GM21737 (cell line): Measurements from ENCODE around the gene TOR4A.
"Not testable (repeated sequence)": the region's sequence is repeated elsewhere in the genome, so short reads cannot be mapped to it uniquely, and the experiment has no call there.

Experiments
- ATAC-seq: cut with Tn5 transposase; IDR thresholded peaks from one replicate; pipeline ENCODE4 v1.9.1; 2021; ENCODE audit warnings: mild to moderate bottlenecking, moderate library complexity; ENCODE audit not compliant: unreplicated experiment

TOR4A gene

DNA sequence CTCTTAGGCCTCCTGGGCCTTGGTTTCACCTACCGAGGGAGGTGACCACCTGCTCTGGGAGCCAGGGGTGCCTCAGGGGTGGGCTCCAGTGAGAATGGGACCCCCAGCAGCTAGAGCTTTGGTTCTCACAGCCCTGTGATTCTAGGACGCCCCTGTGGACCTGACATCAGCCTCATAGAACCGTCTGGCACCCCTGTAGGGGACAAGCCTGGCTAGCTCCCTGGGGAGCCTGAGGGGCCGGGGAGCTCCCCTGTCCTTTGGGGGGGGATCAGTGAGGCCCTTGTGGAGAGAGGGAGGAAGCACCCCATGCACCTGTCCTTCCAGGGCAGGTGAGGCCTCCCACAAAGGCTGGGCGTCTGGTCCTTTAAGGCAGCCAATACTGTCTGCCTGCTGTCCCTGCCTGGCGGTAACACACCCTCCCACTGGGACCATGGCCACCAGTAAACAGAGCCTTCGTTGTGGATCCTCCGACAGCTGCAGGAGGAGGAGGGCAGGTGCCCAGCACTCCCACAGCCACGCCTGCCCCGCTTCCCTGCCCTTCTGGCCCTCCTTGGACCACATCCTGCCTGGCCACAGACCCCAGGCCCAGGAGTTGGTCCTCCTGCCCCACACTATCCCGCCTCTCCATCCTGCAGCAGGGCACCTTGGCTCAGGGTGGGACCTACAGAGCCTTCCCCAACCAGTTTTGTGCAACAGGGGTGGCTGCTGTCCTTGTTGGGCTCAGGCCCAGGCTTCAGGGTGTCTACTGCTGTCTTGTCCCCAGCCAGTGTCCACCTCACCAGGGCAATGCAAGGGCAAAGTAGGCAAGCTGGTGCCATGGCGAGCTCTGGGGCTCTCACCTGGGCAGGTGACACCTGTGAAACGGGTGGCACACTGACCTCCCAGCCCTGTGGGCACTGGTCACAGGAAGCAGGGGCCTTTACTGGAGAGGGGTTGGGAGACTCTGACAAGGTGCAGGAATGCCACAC is 39.5 kb upstream of the TOR4A start:
- no peak for ATAC-seq

DNA sequence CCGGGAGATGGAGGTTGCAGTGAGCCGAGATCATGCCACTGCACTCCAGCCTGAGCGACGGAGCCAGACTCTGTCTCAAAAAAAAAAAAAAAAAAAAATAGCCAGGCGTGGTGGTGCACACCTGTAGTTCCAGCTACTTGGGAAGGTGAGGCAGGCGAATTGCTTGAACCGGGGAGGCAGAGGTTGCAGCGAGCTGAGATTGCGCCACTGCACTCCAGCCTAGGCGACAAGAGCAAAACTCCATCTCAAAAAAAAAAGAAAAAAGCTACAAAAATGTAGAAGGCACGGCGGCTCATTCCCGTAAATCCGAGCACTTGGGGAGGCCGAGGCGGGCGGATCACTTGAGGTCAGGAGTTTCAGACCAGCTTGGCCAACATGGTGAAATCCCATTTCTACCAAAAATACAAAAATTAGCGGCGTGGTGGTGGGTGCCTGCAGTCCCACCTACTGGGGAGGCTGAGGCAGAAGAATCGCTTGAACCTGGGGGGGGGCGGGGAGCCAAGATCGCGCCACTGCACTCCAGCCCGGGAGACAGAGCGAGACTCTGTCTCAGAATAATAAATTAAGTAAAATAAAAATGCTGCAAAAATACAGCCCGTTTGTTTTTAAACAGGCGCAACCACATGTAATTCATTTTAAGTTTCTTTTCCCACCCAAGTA is 37.9 kb upstream of the TOR4A start:
- ATAC-seq = not testable (repeated sequence)

DNA sequence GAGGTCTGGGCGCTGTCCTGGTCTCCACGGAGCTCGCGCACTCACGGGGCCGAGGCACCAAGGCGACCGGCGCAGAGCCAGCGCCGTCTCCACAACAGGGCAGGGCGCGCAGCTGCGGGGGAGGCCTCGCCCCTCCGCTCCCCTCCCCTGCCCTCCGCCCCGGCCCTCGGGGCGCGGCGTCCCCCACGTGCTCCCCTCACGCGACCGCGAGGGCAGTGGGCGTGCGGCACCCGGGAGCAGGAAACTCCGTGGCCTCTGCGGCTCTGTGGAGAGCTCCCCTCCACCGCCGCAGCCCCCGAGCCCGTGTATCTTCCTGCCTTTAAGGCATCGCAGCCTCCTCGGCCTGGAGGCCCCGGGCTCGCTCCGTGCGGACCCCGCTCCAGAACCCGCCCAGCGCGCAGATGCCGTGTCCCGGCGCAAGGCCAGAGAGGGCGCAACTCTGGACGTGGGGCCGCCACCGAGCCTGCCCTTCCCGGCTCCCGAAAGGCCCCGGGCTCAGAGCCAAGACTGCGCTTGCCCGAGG is 37.1 kb upstream of the TOR4A start:
- peak; percentile 25 for ATAC-seq

DNA sequence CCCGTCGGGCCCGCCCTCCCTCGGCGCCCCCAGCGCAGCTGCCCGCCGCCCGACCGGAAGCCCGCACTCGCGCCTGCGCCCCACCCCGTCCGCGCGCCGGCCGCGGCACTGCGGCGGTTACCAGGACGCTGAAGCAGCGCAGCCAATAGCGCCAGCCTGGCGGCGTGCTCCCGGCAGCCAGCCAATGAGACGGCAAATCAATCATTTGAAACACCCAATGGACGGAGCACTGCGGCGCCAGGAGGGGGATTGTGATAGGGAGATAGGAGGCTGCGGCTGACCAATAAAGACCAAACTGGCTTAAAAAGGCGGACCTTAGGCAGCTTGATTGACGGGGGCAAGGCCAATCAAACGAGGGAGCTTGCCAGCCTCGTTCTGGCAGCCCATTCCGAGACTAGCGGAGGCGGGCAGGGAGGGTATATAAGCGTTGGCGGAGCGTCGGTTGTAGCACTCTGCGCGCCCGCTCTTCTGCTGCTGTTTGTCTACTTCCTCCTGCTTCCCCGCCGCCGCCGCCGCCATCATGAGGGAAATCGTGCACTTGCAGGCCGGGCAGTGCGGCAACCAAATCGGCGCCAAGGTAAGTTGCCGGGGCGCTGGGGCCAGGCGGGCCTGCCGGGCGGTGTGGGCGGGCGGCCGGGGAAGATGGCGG is 36.6 kb upstream of the TOR4A start, which contains the start of gene TUBB4B:
Gene TUBB4B, plus strand, starts transcription at position 447 of the 649 bp plus-strand sequence. Its CDS starts 74 bp downstream, at position 521.
- peak; percentile 62 for ATAC-seq

DNA sequence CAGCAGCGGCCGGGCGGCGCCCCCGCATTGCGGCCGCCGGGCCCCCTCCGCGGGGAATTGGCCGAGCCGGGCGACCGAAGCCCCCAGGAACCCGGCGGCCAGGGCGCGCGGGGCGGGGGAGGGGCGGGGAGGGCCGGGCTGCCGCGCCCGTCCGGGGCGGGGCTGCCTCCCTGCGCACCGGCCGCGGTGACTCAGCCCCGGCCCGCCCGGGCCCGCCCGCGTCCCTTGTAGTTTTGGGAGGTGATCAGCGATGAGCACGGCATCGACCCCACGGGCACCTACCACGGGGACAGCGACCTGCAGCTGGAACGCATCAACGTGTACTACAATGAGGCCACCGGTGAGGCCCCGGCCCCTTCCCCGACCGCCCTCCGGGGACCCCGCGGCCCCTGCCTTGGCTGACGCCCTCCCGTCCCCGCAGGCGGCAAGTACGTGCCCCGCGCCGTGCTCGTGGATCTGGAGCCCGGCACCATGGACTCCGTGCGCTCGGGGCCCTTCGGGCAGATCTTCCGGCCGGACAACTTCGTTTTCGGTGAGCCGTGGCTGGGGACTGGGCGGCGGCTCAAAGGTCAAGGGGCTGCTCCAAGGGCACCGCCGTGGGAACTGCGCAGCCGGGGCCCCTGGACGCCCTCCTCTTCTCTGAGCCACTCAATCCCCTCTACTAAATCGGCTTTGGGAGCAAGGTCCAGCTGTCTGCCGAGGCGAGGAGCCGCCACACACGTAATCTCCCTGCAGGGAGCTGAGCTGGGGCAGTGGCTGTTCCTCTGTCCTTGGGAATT is 35.8 kb upstream of the TOR4A start:
- no peak for ATAC-seq

DNA sequence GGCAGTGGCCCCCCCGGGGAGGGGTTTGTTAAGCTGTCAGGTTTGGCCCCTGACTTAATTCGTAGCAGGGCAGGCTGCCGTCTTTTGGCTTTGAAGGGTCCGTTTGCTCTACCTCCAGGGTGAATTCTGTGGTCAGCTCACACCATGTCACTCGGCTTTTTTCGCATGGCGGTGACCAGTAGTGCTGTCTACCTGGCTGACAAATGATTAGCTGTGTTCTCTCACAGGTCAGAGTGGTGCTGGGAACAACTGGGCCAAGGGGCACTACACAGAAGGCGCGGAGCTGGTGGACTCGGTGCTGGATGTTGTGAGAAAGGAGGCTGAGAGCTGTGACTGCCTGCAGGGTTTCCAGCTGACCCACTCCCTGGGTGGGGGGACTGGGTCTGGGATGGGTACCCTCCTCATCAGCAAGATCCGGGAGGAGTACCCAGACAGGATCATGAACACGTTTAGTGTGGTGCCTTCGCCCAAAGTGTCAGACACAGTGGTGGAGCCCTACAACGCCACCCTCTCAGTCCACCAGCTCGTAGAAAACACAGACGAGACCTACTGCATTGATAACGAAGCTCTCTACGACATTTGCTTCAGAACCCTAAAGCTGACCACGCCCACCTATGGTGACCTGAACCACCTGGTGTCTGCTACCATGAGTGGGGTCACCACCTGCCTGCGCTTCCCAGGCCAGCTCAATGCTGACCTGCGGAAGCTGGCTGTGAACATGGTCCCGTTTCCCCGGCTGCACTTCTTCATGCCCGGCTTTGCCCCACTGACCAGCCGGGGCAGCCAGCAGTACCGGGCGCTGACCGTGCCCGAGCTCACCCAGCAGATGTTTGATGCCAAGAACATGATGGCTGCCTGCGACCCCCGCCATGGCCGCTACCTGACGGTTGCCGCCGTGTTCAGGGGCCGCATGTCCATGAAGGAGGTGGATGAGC is 35.0 kb upstream of the TOR4A start:
- no peak for ATAC-seq

DNA sequence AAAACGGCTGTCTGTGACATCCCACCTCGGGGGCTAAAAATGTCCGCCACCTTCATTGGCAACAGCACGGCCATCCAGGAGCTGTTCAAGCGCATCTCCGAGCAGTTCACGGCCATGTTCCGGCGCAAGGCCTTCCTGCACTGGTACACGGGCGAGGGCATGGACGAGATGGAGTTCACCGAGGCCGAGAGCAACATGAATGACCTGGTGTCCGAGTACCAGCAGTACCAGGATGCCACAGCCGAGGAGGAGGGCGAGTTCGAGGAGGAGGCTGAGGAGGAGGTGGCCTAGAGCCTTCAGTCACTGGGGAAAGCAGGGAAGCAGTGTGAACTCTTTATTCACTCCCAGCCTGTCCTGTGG is 34.3 kb upstream of the TOR4A start:
- ATAC-seq = not testable (repeated sequence)

DNA sequence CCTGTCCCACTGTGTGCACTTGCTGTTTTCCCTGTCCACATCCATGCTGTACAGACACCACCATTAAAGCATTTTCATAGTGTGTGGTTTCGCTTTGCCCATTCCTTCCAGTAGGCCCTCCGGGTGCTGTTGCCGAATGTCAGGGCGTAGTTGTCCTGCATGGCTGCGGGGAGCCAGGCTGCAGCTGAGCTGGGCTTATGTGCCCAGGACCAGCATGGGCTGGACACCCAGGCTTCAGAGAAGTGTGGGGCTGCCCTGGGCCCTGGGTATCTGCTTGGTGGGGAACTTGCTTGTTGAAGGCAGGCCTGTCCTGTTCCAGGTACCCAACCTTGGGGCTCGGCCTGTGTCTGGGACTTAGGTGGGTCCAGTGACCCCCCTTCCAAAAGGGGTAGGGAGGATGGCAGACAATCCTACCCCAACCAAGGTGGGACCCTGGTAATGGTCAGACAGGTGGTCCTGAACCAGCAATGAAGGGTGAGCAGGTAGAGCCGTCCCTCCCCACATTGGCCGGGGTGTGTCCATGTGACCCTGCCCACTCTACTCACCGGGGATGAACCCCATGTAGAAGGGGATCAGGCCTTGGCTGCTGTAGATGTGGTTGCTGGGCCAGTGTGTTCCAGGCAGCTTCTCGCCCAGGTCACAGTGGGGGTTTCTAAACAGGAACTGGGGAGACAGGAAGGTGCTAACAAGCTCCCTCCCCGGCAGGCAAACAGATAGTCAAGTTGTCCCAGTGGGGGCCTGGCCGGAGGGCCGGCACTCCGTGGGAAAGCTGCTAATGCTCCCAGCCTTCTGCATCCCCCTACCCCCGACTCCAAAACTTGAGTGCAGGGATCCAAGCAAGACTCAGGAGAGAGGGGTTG is 33.7 kb upstream of the TOR4A start:
- ATAC-seq = no peak

DNA sequence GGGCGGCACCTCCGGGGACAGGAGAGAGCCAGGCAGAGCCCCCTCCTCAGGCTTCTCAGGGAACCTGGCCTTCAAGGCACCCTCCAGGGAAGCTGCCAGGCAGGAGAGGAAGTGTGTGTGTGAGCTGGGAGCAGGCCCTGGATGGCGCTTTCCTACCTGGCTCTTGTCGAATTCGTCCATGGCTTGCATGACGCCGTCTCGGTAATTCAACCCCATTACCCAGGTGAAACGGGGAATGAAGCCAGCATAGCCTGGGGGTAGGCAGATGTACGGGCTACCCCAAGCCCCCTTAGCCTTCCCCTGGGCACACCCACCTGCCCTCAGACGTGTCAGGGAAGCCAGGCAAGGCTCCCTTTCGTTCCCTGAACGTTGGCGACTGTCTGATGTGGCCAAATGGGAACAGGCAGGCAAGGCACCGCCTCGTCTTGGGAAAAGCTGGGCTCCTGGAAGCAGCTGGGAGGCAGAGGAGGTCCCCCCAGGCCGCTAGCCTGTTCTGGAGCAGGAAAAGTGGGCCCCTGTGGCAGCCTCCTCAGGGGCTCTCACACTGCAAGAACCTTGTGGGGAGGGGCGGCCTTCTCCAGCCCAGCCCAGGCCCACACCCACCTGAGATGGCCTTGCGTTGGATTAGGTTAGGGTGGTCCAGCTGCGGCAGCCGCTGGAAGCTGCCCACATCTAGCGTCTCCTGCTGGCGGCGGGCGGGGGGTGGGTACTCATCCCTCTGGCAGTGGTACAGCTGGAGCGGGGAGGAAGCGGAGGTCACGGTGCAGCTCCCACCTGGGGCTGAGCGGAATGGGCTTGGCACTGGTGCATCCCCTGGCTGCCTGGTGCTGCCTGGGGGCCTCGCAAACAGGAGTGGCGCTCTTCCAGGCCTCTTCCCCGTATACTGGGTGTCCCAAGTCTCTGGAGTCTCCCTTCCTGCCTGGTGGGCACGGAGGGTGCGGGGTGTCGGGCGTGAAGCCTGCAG is 32.8 kb upstream of the TOR4A start:
- no peak for ATAC-seq

DNA sequence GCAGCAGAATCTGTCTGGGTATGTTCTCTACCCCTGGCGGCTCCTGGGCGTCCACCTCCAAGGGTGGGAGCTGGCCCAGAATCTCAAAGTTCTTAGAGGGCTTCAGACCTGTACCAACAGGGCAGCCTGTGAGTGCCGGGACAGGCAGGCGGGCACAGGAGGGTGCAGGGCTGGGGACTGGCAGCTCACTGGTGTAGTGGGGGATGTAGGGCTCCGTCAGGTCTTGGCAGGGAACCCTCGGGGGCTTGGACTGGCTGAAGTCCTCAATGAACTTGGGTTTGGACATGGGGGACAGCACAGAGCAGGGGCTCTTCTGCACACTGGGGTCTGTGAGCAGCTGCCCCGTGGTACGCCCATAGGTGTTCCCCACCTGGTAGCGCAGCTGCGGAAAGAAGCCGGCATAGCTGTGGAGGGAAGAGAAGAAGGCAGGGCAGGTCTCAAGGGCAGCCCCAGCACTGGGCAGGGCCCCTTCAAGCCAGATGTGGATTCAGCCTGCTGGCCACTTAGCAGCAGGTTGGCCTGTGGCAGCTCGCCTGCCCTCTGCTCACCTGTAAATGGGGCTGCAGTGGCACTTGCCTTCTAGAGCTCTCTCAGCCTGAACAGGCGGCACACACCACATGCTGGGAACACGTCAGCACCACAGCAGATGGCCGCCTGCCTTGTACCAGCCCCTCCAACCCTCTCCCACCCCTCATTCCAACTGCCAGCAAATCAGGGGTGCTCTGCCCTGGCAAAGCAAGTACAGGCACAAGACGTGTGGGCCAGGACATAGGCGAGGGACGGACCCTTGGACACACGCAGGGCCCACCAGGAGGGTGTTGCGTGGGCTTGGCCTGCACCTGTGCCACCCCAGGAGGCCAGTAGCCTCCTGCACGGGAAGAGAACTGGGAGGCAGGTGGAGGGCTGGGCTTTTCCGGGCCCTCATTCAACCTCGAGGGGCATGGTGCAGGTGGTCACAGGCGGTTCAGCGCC is 31.8 kb upstream of the TOR4A start:
- no peak for ATAC-seq

DNA sequence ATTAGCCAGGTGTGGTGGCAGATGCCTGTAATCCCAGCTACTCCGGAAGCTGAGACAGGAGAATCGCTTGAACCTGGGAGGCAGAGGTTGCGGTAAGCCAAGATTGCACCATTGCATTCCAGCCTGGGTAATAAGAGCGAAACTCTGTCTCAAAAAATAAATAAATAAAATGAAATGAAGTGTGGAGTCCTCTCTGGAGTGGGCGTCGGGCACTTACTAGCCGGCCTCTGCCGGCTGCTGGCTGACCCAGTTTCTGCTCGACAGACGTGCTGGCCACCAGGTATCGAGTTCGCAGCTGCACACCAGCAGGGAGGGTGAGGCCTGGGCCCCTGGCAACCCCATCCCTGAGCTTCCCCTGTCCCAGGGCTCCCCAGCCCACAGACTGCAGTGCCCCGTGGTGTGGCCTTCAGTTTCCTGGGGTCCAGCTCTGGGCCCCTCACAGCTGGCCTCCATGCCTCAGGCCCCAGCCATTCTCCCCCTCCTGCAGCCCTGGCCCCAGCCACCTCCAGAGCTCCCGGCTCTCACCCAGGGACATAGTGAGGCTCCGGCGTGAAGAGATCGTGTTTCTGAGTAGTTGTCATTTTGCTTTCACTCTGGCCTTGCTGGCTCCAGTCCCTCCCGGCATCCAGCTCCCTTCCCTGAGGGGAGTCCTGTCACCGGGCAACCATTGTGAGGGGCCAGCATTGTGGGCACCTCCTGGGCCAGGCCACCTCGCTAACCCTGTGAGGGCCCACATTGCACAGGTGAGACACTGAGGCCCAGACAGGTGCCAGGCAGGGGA is 30.2 kb upstream of the TOR4A start:
- no peak for ATAC-seq

DNA sequence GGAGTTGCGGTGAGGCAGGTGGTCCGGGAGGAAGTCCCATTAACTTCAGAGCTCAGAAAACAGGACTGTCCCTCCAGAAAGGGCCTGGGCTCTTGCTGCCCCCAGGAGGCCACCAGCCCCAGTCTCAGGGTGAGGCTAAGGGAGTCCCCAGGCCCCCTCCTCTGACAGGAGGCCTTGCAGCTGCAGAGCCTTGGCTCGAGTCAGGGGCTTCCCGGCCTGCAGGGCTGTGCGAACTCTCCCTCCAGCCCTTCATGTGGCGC is 29.7 kb upstream of the TOR4A start:
- ATAC-seq = no peak

DNA sequence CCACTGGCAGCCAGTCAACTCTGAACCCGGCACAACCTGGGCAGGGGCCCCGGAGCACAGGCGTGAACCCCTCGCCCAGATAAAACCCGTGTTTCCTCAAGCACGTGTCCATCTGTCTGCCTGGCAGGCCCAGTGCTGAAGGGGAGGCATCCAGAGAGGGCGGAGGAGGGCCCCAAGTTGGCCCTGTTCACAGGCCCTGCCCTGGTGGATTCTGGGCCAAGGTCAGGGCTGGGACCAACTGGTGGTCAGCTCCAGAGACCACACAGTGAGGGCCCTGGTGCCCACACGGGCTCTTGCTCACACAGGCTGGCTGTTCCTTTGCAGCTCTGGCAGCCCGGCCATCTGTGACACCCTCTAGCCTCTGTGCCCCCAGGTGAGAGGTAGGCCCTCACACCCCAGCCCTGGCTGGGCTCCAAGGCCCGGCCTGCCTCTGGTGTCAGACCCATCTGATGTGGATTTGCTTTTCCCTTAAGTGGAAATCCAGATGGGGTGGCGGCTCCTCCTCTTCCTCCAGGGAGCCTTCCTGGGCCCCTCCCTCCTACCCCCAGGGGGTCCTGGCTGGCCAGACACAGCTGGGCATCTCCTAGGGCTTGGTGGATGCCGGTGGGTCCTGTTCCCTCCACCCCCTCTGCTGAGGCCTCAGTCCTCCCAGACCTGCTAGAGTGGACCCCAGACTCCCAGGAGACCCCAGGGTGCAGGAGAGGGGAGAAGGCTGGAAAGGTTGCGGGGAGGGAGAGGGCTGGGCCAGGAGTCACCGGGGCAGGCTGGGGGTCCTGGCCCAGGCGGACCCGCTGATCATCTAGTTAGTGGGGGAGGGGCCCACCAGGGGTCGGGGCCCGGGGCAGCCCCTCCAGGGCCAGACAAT is 27.0 kb upstream of the TOR4A start:
- no peak for ATAC-seq

DNA sequence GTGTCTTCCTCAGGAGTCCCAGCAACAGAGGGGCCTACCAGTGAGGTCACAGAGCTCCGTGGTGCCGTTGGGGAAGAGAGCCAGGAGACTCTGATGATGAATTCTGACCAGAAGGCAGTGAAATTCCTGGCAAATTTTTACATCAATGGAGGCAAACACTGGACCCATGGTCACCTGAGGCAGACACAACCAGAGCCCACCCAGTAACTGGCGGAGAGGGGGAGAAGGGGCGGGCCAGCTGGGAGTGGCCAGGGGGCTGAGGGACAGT is 26.4 kb upstream of the TOR4A start, which contains the start of gene STPG3:
Gene STPG3, plus strand, starts transcription at position 93 of the 268 bp plus-strand sequence. Its CDS starts 1 bp downstream, at position 94.
- ATAC-seq = no peak
